AML-193 (cell line): ENCODE measurements around the gene ZNF157.
A peak's percentile ranks its signal among the peaks of the same experiment; 100 is the strongest.
"Not testable (repeated sequence)": the region's sequence is repeated elsewhere in the genome, so short reads cannot be mapped to it uniquely, and the experiment has no call there.

ENCODE experiments used
- DNase-seq, 2 experiments: peaks; one replicate each; lab custom pipeline; 2025; lab: John Stamatoyannopoulos, UW

ZNF157 gene

GRCh38 chrX:47370278-47370677 lies at the start of gene ZNF157:
TSS of gene ZNF157 (plus strand) at chrX:47370578. CDS start at chrX:47370669, 91 bp downstream.
- DNase-seq, result no peak

GRCh38 chrX:47321386-47321785 lies 49.0 kb upstream of the ZNF157 start:
- no peak for DNase-seq

- no peak for DNase-seq
Measured at GRCh38 chrX:47321823-47322371, 48.5 kb upstream of the ZNF157 start.

- DNase-seq, result no peak
Measured at GRCh38 chrX:47327902-47328301, 42.5 kb upstream of the ZNF157 start.

- DNase-seq, result not testable (repeated sequence)
Measured at GRCh38 chrX:47332729-47333128, 37.6 kb upstream of the ZNF157 start.

- no peak for DNase-seq
Measured at GRCh38 chrX:47351706-47352105, 18.7 kb upstream of the ZNF157 start.

- DNase-seq, result no peak
Measured at GRCh38 chrX:47358387-47359065, 11.9 kb upstream of the ZNF157 start.

GRCh38 chrX:47360423-47361179 lies 9.8 kb upstream of the ZNF157 start:
- DNase-seq, result no peak

GRCh38 chrX:47361538-47362511 lies 8.6 kb upstream of the ZNF157 start:
- DNase-seq, result peak; percentile 19 to 22

GRCh38 chrX:47366041-47366722 lies 4.2 kb upstream of the ZNF157 start:
- peak; percentile 29 to 57 for DNase-seq

GRCh38 chrX:47373198-47373597 lies 2.8 kb downstream of the ZNF157 start:
- DNase-seq, result no peak

GRCh38 chrX:47380268-47380667 lies 9.9 kb downstream of the ZNF157 start:
- DNase-seq, result peak; percentile 8 to 37

GRCh38 chrX:47380837-47381236 lies 10.5 kb downstream of the ZNF157 start:
- not testable (repeated sequence) for DNase-seq

GRCh38 chrX:47384502-47384901 lies 14.1 kb downstream of the ZNF157 start:
- peak; percentile 40 to 41 for DNase-seq

GRCh38 chrX:47390780-47391179 lies 20.4 kb downstream of the ZNF157 start:
- no peak for DNase-seq

- DNase-seq, result no peak
Measured at GRCh38 chrX:47413179-47413594, 42.8 kb downstream of the ZNF157 start.

GRCh38 chrX:47420265-47420664 lies 49.9 kb downstream of the ZNF157 start:
- no peak for DNase-seq

- no peak for DNase-seq
Measured at GRCh38 chrX:47420962-47421361, 50.6 kb downstream of the ZNF157 start.

- DNase-seq, result no peak
Measured at GRCh38 chrX:47422444-47422843, 52.1 kb downstream of the ZNF157 start.

GRCh38 chrX:47430925-47431324 lies 60.5 kb downstream of the ZNF157 start:
- DNase-seq, result no peak

- no peak for DNase-seq
Measured at GRCh38 chrX:47446431-47446830, 76.1 kb downstream of the ZNF157 start.
